HG02885 (cell line): ENCODE data around the gene RANGAP1.
A peak's percentile ranks its signal among the peaks of the same experiment; 100 is the strongest.

Source experiments
- ATAC-seq: cut with Tn5 transposase; IDR thresholded peaks from one replicate; pipeline ENCODE4 v1.9.1; 2021; ENCODE audit warnings: mild to moderate bottlenecking; ENCODE audit not compliant: unreplicated experiment, poor library complexity

RANGAP1 gene

GRCh38 chr22:41238570-41239442 lies 47.2 kb downstream of the RANGAP1 start:
- ATAC-seq = no peak

GRCh38 chr22:41237707-41238569 lies 48.0 kb downstream of the RANGAP1 start:
- peak; percentile 72 for ATAC-seq

- ATAC-seq = no peak
Observed at GRCh38 chr22:41237036-41237706, 48.8 kb downstream of the RANGAP1 start.

- ATAC-seq = no peak
Observed at GRCh38 chr22:41234815-41235695, 50.9 kb downstream of the RANGAP1 start.

- no peak for ATAC-seq
Observed at GRCh38 chr22:41231369-41231768, 54.6 kb downstream of the RANGAP1 start.

GRCh38 chr22:41230401-41230785 lies 55.6 kb downstream of the RANGAP1 start:
- no peak for ATAC-seq

GRCh38 chr22:41229730-41230400 lies 56.1 kb downstream of the RANGAP1 start:
- ATAC-seq = no peak

- ATAC-seq = no peak
Observed at GRCh38 chr22:41229215-41229614, 56.8 kb downstream of the RANGAP1 start.

- no peak for ATAC-seq
Observed at GRCh38 chr22:41226723-41227655, 59.0 kb downstream of the RANGAP1 start.

- no peak for ATAC-seq
Observed at GRCh38 chr22:41223535-41223934, 62.5 kb downstream of the RANGAP1 start.

- no peak for ATAC-seq
Observed at GRCh38 chr22:41222846-41223507, 63.0 kb downstream of the RANGAP1 start.

- no peak for ATAC-seq
Observed at GRCh38 chr22:41217553-41218157, 68.3 kb downstream of the RANGAP1 start.

- ATAC-seq = no peak
Observed at GRCh38 chr22:41216984-41217383, 69.0 kb downstream of the RANGAP1 start.

GRCh38 chr22:41215926-41216325 lies 70.1 kb downstream of the RANGAP1 start:
- no peak for ATAC-seq

GRCh38 chr22:41215409-41215808 lies 70.6 kb downstream of the RANGAP1 start:
- ATAC-seq = no peak

GRCh38 chr22:41206719-41207118 lies 79.3 kb downstream of the RANGAP1 start:
- no peak for ATAC-seq
